ENCODE data around the gene LRFN4. TPM values are rescaled to one million over a fixed set of nuclear protein-coding genes. Genes with fewer than 3 reads are reported as not detected.
A peak's percentile ranks its signal among the peaks of the same experiment; 100 is the strongest.

LRFN4 gene
- total and polyA plus RNA-seq, 2 of the 13 experiments (the other 11 are each of a cell fraction or from before 2014, with no cell fraction given), result 1.3 to 6.8 TPM

GRCh38 chr11:66842896-66843775, 13.7 kb upstream of the LRFN4 start, which contains the start of gene RCE1 (continued):
- peak; percentile 83; the same call in 1 of the 2 replicates for TF ChIP-seq ZNF337 (CRISPR knock-in tag; IDR thresholded peaks at IDR 0.05; ENCODE audit: borderline replicate concordance, low read depth)
- TF ChIP-seq ZUFSP (CRISPR knock-in tag; IDR thresholded peaks at IDR 0.05; ENCODE audit: borderline replicate concordance), result no peak
- no peak for TF ChIP-seq ZNF34 (CRISPR knock-in tag; IDR thresholded peaks at IDR 0.05; ENCODE audit: borderline replicate concordance)
- TF ChIP-seq HOXA5 (CRISPR knock-in tag; IDR thresholded peaks at IDR 0.05), result no peak
- TF ChIP-seq ZNF552 (CRISPR knock-in tag; IDR thresholded peaks at IDR 0.05; ENCODE audit: borderline replicate concordance), result no peak; the same call in 1 of the 2 replicates
- no peak for TF ChIP-seq ZNF280D (CRISPR knock-in tag; IDR thresholded peaks at IDR 0.05)
- 0 out of 3 replicates have a peak, but pooled peaks have one; percentile 71 for TF ChIP-seq MXI1 (IDR thresholded peaks at IDR 0.05; ENCODE audit: borderline replicate concordance, low read depth, low read length)
- TF ChIP-seq RBFOX2 (IDR thresholded peaks at IDR 0.05; ENCODE audit: low read depth, low read length), result peak; percentile 96
- no peak for TF ChIP-seq NCOA1 (CRISPR knock-in tag; IDR thresholded peaks at IDR 0.05)
- peak; percentile 82; the same call in 1 of the 2 replicates for TF ChIP-seq ZNF563 (CRISPR knock-in tag; IDR thresholded peaks at IDR 0.05)
- 0 out of 2 replicates have a peak, but pooled peaks have one; percentile 31 for TF ChIP-seq NKX3-1 (CRISPR knock-in tag; IDR thresholded peaks at IDR 0.05)
- no peak for TF ChIP-seq SP1 (IDR thresholded peaks at IDR 0.05)
- peak; percentile 91 for TF ChIP-seq SP1 (CRISPR knock-in tag; IDR thresholded peaks at IDR 0.05)
- no peak for TF ChIP-seq SMARCC2 (IDR thresholded peaks at IDR 0.05)
- no peak for TF ChIP-seq TCF12 (IDR thresholded peaks at IDR 0.05)
- no peak; the same call in 1 of the 2 replicates for TF ChIP-seq TCF12 (CRISPR knock-in tag; IDR thresholded peaks at IDR 0.05)
- TF ChIP-seq NR3C1 (CRISPR knock-in tag; IDR thresholded peaks at IDR 0.05), result no peak
- no peak for TF ChIP-seq ZNF432 (CRISPR knock-in tag; IDR thresholded peaks at IDR 0.05; ENCODE audit: borderline replicate concordance)
- no peak for TF ChIP-seq NR2F2 (IDR thresholded peaks at IDR 0.05; ENCODE audit: borderline replicate concordance, low read depth)
- TF ChIP-seq POLR2G (IDR thresholded peaks at IDR 0.05; ENCODE audit: low read depth, low read length), result peak; percentile 84
- TF ChIP-seq ZNF253 (CRISPR knock-in tag; IDR thresholded peaks at IDR 0.05; ENCODE audit: borderline replicate concordance), result no peak
- peak; percentile 94 for TF ChIP-seq SALL2 (CRISPR knock-in tag; IDR thresholded peaks at IDR 0.05)
- TF ChIP-seq HINFP (CRISPR knock-in tag; IDR thresholded peaks at IDR 0.05; ENCODE audit: low read depth), result 0 out of 2 replicates have a peak, but pooled peaks have one; percentile 16
- TF ChIP-seq SOX5 (CRISPR knock-in tag; IDR thresholded peaks at IDR 0.05; ENCODE audit: borderline replicate concordance), result no peak
- peak; percentile 51; the same call in 1 of the 2 replicates for TF ChIP-seq ZBTB21 (CRISPR knock-in tag; IDR thresholded peaks at IDR 0.05)
